Fibroblast of gingiva (primary cell): ENCODE data around the gene ODAD3.
A peak's percentile ranks its signal among the peaks of the same experiment; 100 is the strongest.
"Not testable (repeated sequence)": the region's sequence is repeated elsewhere in the genome, so short reads cannot be mapped to it uniquely, and the experiment has no call there.

Source experiments
- DNase-seq: peaks from one replicate; pipeline ENCODE4 v3.0.0-alpha.2; 2011; ENCODE audit warnings: low read depth

Gene ODAD3

GRCh38 chr19:11404588-11405222, 30.2 kb downstream of the ODAD3 start:
- DNase-seq: no peak

DNA sequence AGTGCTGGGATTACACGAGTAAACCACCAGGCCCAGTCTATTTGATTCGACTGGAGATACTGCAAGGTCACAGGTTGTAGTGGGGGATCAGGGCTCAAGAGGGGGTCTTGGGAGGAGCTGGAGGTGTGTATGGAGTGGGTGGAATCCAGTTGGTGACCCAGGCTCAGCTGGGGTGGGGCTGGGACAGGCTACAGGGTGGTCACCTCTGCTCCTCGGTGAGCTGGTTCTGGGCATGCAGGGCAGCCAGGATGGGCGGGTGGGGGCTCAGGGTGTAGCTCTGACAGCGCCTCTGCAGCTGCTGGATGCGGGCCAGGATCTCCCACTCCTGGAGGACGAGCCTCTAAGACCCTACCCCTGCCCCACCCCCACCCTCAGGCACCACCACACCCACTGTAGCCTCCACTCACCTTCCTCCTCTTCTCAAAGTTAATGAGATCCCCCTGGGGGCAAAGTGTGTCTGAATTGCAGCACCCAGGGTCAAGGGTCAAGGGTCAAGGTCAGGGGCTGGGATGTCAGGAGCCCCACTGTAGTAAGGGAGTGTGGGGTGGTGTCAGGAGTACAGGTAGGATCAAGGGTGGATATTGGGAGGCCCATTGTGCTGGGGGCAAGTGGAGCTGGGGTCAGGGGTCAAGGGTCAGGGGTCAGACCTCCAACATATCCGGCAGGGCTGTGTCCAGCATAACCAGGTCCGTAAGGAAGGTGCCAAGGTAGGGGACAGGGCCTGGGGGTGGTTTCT, 32.9 kb downstream of the ODAD3 start:
- no peak for DNase-seq

GRCh38 chr19:11400798-11401197, 34.1 kb downstream of the ODAD3 start:
- no peak for DNase-seq

DNA sequence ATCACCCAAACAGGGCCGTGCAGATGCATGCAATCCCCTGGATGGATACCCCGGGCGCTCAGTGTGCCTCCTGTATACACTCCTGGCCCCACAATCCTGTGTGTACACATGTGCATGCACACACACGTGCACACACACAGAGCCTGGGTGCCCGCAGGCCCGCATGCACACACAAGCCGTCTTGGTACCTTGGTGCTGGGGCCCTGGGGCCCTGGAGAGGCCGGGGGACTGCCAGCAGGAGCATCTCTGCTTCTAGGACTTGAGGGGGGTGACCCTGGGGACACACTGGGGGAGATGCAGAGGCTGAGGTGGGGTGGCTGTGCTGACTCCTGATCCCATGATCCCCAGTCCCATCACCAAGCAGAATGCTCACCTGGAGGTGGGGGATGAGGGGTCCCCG, 35.3 kb downstream of the ODAD3 start:
- no peak for DNase-seq

- DNase-seq: no peak
These were observed 37.8 kb downstream of the ODAD3 start for GRCh38 chr19:11397089-11397610.

GRCh38 chr19:11390933-11391680, 43.8 kb downstream of the ODAD3 start:
- no peak for DNase-seq

- no peak for DNase-seq
These were observed 44.6 kb downstream of the ODAD3 start for GRCh38 chr19:11390359-11390758.

DNA sequence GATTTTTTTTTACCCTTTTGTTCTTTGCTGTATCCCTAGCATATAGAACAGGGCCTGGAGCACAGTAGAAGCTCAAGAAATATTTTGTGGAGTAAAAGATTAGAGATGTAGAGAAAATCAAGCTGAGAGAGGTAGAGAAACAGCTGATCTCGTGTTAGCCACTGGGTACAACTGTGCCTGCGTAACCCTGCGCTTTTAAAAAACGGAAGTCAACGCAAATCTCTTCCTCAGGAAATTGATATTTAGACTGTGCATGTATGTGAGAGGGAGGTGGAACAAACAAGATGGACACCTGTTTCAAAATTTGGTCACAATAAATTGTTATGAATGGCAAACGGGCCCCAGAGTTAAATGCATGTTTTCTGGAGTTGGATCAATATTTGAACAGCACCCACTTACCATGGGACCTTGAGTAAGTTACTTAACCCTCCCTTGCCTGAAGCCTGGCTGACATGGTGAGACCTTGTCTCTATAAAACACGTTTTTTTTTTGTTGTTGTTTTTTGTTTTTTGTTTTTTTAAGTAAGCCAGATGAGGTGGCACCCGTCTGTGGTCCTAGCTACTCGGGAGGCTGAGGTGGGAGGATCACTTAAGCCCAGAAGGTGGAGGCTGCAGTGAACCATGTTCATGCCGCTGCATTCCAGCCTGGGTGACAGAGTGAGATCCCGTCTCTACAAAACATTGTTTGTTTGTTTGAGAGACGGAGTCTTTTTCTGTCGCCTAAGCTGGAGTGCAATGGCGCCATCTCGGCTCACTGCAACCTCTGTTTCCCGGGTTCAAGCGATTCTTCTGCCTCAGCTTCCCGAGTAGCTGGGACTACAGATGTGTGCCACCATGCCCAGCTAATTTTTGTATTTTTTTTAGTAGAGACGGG, 47.5 kb downstream of the ODAD3 start:
- DNase-seq: no peak

- no peak for DNase-seq
These were observed 50.2 kb downstream of the ODAD3 start for GRCh38 chr19:11384778-11385129.

DNA sequence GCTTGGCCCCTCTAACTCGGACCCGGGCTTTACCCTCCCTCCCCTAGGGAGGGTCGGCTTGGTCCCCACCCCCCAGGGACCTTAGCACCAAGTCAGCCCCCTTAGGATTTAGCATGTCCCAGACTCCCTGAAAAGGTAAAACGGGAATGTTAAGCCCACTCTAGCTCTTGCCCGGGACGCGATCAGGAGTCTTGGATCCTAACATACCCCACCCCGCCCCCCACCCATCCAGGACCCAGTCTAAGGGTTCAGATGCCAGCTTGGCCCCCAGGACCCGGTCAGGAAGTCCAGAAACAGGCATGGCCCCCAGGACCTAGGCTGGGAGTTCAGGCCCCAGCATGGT, 51.2 kb downstream of the ODAD3 start:
- DNase-seq: no peak

- DNase-seq: no peak
These were observed 51.8 kb downstream of the ODAD3 start for GRCh38 chr19:11382898-11383705.

DNA sequence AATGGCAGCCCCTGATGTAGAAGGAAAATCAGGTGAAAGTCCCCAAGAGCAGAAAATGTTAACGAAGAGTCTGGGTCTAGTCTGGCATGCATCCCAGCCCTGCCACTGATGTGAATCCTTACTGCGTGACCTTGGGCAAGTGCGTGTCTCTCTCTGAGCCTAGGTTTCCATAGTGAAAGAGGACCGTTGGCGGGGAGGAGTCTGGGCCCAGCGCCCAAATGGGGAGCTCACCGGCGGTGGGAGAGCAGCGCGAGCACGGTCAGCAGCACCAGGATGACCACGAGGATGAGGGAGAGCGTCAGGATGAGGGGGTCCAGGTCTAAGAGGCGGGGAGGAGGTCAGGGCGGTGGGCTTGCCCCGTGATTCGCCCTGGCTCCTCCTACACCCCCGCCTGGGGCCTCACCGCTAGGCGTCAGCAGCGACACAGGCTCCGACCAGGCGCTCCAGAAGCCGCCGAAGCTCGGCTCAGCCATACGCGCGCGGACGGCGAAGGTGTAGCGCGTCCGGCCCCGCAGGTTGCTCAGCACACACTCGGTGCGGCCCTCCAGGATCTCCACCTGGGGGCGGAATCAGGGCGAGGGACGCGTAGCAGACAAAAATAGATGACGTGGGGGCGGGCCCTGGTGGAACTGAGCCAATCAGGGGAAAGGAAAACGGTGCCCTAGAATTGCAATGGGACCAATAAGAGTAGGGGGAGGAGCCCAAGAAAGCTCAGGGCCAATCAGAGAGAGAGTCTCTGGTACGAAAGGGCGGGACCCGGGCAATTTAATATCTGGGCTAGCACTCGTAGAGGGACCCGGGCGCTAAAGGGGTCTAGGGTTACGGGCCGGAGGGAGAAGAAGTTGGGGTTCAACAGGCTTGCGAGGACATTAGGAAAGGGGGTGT, 54.0 kb downstream of the ODAD3 start:
- DNase-seq: peak; percentile 90

- DNase-seq: no peak
These were observed 55.0 kb downstream of the ODAD3 start for GRCh38 chr19:11379857-11380350.

- not testable (repeated sequence) for DNase-seq
These were observed 55.6 kb downstream of the ODAD3 start for GRCh38 chr19:11379269-11379845.

DNA sequence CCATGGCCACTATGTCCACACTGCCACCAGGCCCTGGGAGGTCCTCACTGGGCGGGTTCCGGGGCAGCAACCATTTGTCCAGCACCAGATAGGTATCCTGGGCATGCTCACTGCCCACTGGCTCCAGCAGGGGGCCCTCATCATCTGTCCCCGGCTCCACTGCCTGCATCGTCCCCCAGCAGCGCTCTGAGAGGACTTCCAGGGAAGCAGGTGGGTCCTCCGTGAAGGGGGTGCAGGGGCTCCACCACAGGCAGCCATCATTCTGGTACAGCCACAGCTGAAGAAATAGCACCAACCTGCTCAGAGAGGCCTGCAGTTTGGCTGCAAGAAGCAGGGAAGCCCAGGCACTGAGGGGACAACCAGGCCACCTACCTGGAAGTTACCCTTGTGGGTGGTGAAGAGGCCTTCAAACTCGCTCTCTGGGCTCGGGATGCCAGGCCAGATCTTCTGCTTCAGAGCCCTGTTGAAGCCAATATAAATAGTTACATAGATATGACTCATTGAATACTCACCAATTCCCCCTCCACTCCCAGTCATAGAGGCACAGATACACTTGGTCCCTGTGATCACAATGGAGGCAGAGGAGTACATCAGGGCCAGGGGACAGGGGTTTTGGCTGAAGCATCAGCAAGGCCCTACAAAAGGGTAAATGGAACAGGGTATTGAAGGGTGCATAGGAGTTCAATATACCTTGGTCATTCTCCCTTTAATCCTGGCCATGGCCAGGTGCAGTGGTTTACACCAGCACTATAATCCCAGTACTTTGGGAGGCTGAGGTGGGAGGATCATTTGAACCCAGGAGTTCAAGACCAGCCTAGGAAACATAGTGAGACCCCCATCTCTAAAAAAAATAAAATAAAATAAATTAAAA, 56.4 kb downstream of the ODAD3 start:
- peak; percentile 52 for DNase-seq

DNA sequence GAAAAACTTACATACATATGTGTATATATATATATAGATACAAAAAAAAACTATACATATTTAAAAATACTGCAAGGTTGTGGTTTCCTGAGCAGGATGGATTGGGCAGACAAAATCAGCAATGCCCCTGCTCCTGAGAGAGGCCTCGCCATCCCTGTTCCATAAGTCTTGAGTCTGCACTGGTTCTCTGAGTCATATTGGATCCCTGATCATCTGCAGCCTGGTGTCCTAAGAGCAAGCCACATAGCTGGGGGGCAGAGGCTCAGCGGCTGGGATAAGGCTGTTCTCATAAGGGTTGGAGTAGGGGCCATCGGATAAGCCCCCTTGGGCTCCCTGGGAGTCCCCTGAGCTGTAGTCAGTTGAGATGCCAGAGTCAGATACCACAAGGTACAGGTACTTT, 57.2 kb downstream of the ODAD3 start:
- DNase-seq: no peak

DNA sequence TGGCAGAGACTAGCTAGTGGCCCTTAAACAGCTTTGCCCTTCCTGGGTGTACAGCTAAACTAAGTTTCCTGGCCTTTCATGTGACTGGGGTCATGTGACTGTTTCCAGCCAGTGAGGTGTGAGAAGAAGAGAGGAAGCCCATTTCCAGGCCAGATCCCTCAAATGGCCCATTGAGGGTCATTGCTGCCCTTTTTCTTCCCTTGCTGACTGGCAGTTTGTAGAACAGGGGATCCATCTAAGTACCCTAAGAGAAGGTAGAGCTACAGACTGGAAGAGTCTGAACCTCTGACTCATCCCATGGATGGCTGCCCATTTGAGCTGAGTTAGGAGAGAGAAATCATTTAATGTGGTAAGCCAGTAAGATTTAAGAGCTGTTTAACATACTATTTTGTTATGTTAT, 57.7 kb downstream of the ODAD3 start:
- peak; percentile 71 for DNase-seq

GRCh38 chr19:11375143-11375948, 59.6 kb downstream of the ODAD3 start:
- DNase-seq: no peak
